H1 (cell line): Measurements from ENCODE around the gene OTUD5. TPM values are rescaled to one million over a fixed set of nuclear protein-coding genes. Genes with fewer than 3 reads are reported as not detected.

Source experiments
- CTCF ChIA-PET: fragments of 300-600 bp; sonication (Branson Sonifier 250); formaldehyde crosslinking; loops from one replicate; lab custom pipeline; 2021; ENCODE audit not compliant: partially characterized antibody; lab: Charles Lee
- POLR2A ChIA-PET: fragments of 300-600 bp; sonication (Branson Sonifier 250); formaldehyde crosslinking; loops from one replicate; lab custom pipeline; 2021; ENCODE audit warnings: inconsistent platforms; ENCODE audit not compliant: partially characterized antibody; lab: Charles Lee
- DNase-seq, 2 experiments: peaks; one replicate each; pipeline versions ENCODE4 v3.0.0 to v3.0.0-alpha.2; 2010 to 2022; ENCODE audit warnings: low spot score in 2 of 2, low read depth in 1 of 2, mixed read lengths in 1 of 2
- FAIRE-seq: peaks from 2 replicates; lab custom pipeline; 2011; peaks lifted over from hg19 to GRCh38; lab: Jason Lieb, UNC
- H2AFZ ChIP-seq: 2 replicates; pipeline ENCODE4 v1.8.1; 2012; ENCODE audit warnings: low read length, inconsistent platforms
- H2AK5ac ChIP-seq: 2 replicates; pipeline ENCODE4 v1.6.1; 2013; ENCODE audit warnings: low read depth, low read length
- H2BK120ac ChIP-seq: replicated peaks from 2 replicates; pipeline ENCODE3; 2013; ENCODE audit warnings: low read depth, low read length, inconsistent platforms
- H2BK12ac ChIP-seq: 2 replicates; pipeline ENCODE4 v1.6.1; 2013; ENCODE audit warnings: low read depth, low read length
- H2BK15ac ChIP-seq: 2 replicates; pipeline ENCODE4 v1.6.1; 2013; ENCODE audit warnings: low read length
- H2BK20ac ChIP-seq: 2 replicates; pipeline ENCODE4 v1.6.1; 2013; ENCODE audit warnings: low read length
- H2BK5ac ChIP-seq: 2 replicates; pipeline ENCODE4 v1.6.1; 2013; ENCODE audit warnings: low read depth, low read length
- H3K14ac ChIP-seq: 2 replicates; pipeline ENCODE4 v1.6.1; 2013; ENCODE audit warnings: inconsistent platforms; ENCODE audit not compliant: insufficient read length
- H3K18ac ChIP-seq: 2 replicates; pipeline ENCODE4 v1.6.1; 2013; ENCODE audit warnings: low read length; ENCODE audit errors: extremely low read depth
- H3K23ac ChIP-seq: 2 replicates; pipeline ENCODE4 v1.6.1; 2013; ENCODE audit warnings: inconsistent platforms; ENCODE audit not compliant: insufficient read length
- H3K23me2 ChIP-seq: 2 replicates; pipeline ENCODE4 v1.6.1; 2013; ENCODE audit warnings: low read depth, low read length
- H3K27ac ChIP-seq: 2 replicates; pipeline ENCODE4 v1.6.1; 2011; ENCODE audit warnings: low read depth, low read length, inconsistent platforms
- H3K27me3 ChIP-seq, 4 experiments: replicated peaks in 1 of 4; 1 replicate in 1 of 4; 2 replicates in 3 of 4; pipeline versions ENCODE4 v1.6.1 to v1.8.1; 2011 to 2013; ENCODE audit warnings: low read length in 3 of 4, mild to moderate bottlenecking in 3 of 4, inconsistent platforms in 2 of 4, mixed read lengths in 2 of 4, moderate library complexity in 1 of 4; ENCODE audit not compliant: control insufficient read depth in 3 of 4, insufficient read depth in 3 of 4; ENCODE audit errors: extremely low read depth in 1 of 4
- H3K36me3 ChIP-seq, 4 experiments: 2 replicates each; pipeline versions ENCODE4 v1.6.1 to v1.8.1; 2011 to 2013; ENCODE audit warnings: mild to moderate bottlenecking in 4 of 4, low read length in 3 of 4, moderate library complexity in 2 of 4, control low read depth in 1 of 4, inconsistent platforms in 1 of 4; ENCODE audit not compliant: insufficient read depth in 4 of 4, control insufficient read depth in 2 of 4
- H3K4ac ChIP-seq: replicated peaks from 2 replicates; pipeline ENCODE3; 2013; ENCODE audit warnings: low read length, low read depth, mixed read lengths, inconsistent platforms; ENCODE audit not compliant: insufficient read length
- H3K4me1 ChIP-seq, 4 experiments: replicated peaks in 1 of 4; 1 replicate in 1 of 4; 2 replicates in 3 of 4; pipeline versions ENCODE4 v1.6.1 to v1.8.1; 2011 to 2013; ENCODE audit warnings: low read length in 3 of 4, inconsistent platforms in 2 of 4, mixed read lengths in 1 of 4; ENCODE audit not compliant: insufficient read depth in 4 of 4, control insufficient read depth in 3 of 4
- H3K4me2 ChIP-seq, 2 experiments: 2 replicates each; pipeline versions ENCODE4 v1.6.1 to v1.8.1; 2011 to 2013; ENCODE audit warnings: low read depth in 2 of 2, low read length in 2 of 2, control low read depth in 1 of 2, inconsistent platforms in 1 of 2, mild to moderate bottlenecking in 1 of 2; ENCODE audit not compliant: insufficient read depth in 1 of 2
- H3K4me3 ChIP-seq, 4 experiments: fragments of 200-600, 300-600 bp in 1 of 4; sonication (generic), shearing (Covaris generic), sonication (Bioruptor Twin) in 1 of 4; 2 replicates each; pipeline versions ENCODE4 v1.5.1 to v1.8.1; 2011 to 2016; ENCODE audit warnings: low read length in 4 of 4, low read depth in 3 of 4, control low read depth in 2 of 4, inconsistent platforms in 2 of 4, mild to moderate bottlenecking in 2 of 4, mixed read lengths in 1 of 4, moderate library complexity in 1 of 4; ENCODE audit not compliant: insufficient read depth in 2 of 4; ENCODE audit errors: extremely low read depth in 1 of 4
- H3K56ac ChIP-seq: replicated peaks from 2 replicates; pipeline ENCODE3; 2013; ENCODE audit warnings: low read depth, mild to moderate bottlenecking, mixed read lengths, low read length, inconsistent platforms; ENCODE audit not compliant: insufficient read length
- H3K79me1 ChIP-seq: 2 replicates; pipeline ENCODE4 v1.6.1; 2013; ENCODE audit warnings: low read depth, low read length, control low read depth
- H3K79me2 ChIP-seq, 2 experiments: 2 replicates each; pipeline versions ENCODE4 v1.6.1 to v1.8.1; 2012 to 2013; ENCODE audit warnings: low read length in 2 of 2, mild to moderate bottlenecking in 2 of 2, inconsistent platforms in 1 of 2; ENCODE audit not compliant: insufficient read depth in 2 of 2, control insufficient read depth in 1 of 2
- H3K9ac ChIP-seq, 4 experiments: replicated peaks in 1 of 4; 1 replicate in 1 of 4; 2 replicates in 3 of 4; pipeline versions ENCODE4 v1.6.1 to v1.8.1; 2011 to 2013; ENCODE audit warnings: low read depth in 3 of 4, low read length in 3 of 4, control low read depth in 2 of 4, mild to moderate bottlenecking in 2 of 4, moderate library complexity in 2 of 4, inconsistent platforms in 1 of 4; ENCODE audit errors: extremely low read depth in 1 of 4
- H3K9me3 ChIP-seq, 2 experiments: 2 replicates each; pipeline versions ENCODE4 v1.6.1 to v1.8.1; 2012 to 2013; ENCODE audit warnings: mild to moderate bottlenecking in 2 of 2, moderate library complexity in 2 of 2, control low read depth in 1 of 2, inconsistent platforms in 1 of 2, low read depth in 1 of 2, low read length in 1 of 2, mixed read lengths in 1 of 2; ENCODE audit not compliant: insufficient read depth in 2 of 2
- H4K20me1 ChIP-seq, 2 experiments: replicated peaks in 1 of 2; 2 replicates each; pipeline versions ENCODE3 to v1.8.1; 2011 to 2013; ENCODE audit warnings: inconsistent platforms in 2 of 2, low read length in 2 of 2, mild to moderate bottlenecking in 1 of 2; ENCODE audit not compliant: insufficient read depth in 2 of 2, control insufficient read depth in 1 of 2
- H4K5ac ChIP-seq: 2 replicates; pipeline ENCODE4 v1.6.1; 2013; ENCODE audit warnings: low read length, low read depth, mixed read lengths, inconsistent platforms; ENCODE audit not compliant: insufficient read length
- H4K8ac ChIP-seq: 2 replicates; pipeline ENCODE4 v1.8.0; 2013; ENCODE audit warnings: mild to moderate bottlenecking, moderate library complexity, low read length, inconsistent platforms; ENCODE audit not compliant: insufficient read depth; ENCODE audit errors: extremely low read depth
- H4K91ac ChIP-seq: replicated peaks from 2 replicates; pipeline ENCODE3; 2013; ENCODE audit warnings: low read length, mixed read lengths, inconsistent platforms; ENCODE audit not compliant: insufficient read length
- BCL11A ChIP-seq, 2 experiments: IDR thresholded peaks; one replicate each; pipeline ENCODE4 v1.6.1; 2011; ENCODE audit warnings: low read depth in 2 of 2, low read length in 2 of 2, mild to moderate bottlenecking in 2 of 2
- RFX5 ChIP-seq: IDR thresholded peaks from 2 replicates; pipeline ENCODE4 v1.6.1; 2011; ENCODE audit warnings: low read depth, low read length, improper control_type of control experiment, borderline replicate concordance
- SIX5 ChIP-seq: IDR thresholded peaks from 2 replicates; pipeline ENCODE4 v1.6.1; 2011; ENCODE audit warnings: mild to moderate bottlenecking, low read depth, low read length
- SUZ12 ChIP-seq: fragments of 200-600 bp; sonication (generic); IDR thresholded peaks from 2 replicates; pipeline ENCODE4 v1.6.1; 2012; ENCODE audit warnings: mild to moderate bottlenecking, inconsistent platforms, low read length, moderate library complexity, mixed read lengths
- WGBS, 2 experiments: shearing (Covaris generic) in 1 of 2; methylation state at CpG; one replicate each; pipeline versions ENCODE4 v1.1.6 to v1.1.7; 2013 to 2015; ENCODE audit warnings: low lambda C conversion rate in 2 of 2, mixed read lengths in 2 of 2, inconsistent platforms in 1 of 2, low coverage in 1 of 2, missing lambda C conversion rate in 1 of 2; ENCODE audit not compliant: insufficient replicate concordance in 2 of 2, insufficient coverage in 1 of 2, insufficient read length in 1 of 2; ENCODE audit errors: extremely low coverage in 1 of 2, missing lambda C conversion rate in 1 of 2; 5-methylcytosine and 5-hydroxymethylcytosine counted together
- polyA plus RNA-seq, 7 experiments: library from polyadenylated mRNA; depleted of rRNA in 3 of 7; stranded (reverse) in 5 of 7; unstranded in 2 of 7; fragments of >200 nt in 5 of 7; fragments of 200-250 nt in 2 of 7; gene quantifications; 1 replicate in 5 of 7; 2 replicates in 1 of 7; 4 replicates in 1 of 7; pipeline versions ENCODE4 v1.2.1 to v1.2.3, GENCODE V29; 2011 to 2013; ENCODE audit warnings: missing spikeins in 2 of 7, mixed read lengths in 2 of 7
- total RNA-seq: library from RNA; stranded (reverse); fragmentation: NEBNext Ultra II Directional; extraction: Animal tissue kit (Norgen Biotek cat#: 25700); gene quantifications from 2 replicates; pipeline ENCODE4 v1.2.1, GENCODE V29; 2021

Gene OTUD5
- total and polyA plus RNA-seq, 2 of the 8 experiments (the other 6 are each of a cell fraction or from before 2014, with no cell fraction given) = 46.3 to 53.5 TPM

GRCh38 chrX:48899078-48899410 lies 58.4 kb downstream of the OTUD5 start:
- H4K8ac ChIP-seq = no peak overlapping the region
- no peak overlapping the region for H3K18ac ChIP-seq
- H2BK120ac ChIP-seq = no peak overlapping the region
- peaks cover 7 to 8% of the 10 kb centered on the region in 2 experiments for H4K20me1 ChIP-seq
- no peak overlapping the region for H3K4me3 ChIP-seq
- no peak overlapping the region for H3K14ac ChIP-seq
- POLR2A ChIA-PET = interaction anchor here (1.0 to 4.7 kb wide), 5 partner anchors 10 to 37 kb away, joined by 3 to 49 read pairs (median 9); partner anchors contain the start of gene SLC35A2
- no peak overlapping the region for H2BK15ac ChIP-seq
- peaks cover 6 to 22% (median 16%) of the 10 kb centered on the region in 4 experiments; a peak in 6 of 8 replicates for H3K36me3 ChIP-seq
- H3K23me2 ChIP-seq = peaks cover 5% of the 10 kb centered on the region
- TF ChIP-seq SUZ12 (no peak), SIX5 (no peak), RFX5 (no peak), BCL11A (IDR thresholded peaks at IDR 0.05; ENCODE audit: low read depth in 2 of 2, low read length in 2 of 2) (no peak)
- no peak overlapping the region for H4K5ac ChIP-seq
- H3K9ac ChIP-seq = no peak overlapping the region
- no peak for DNase-seq
- H2BK12ac ChIP-seq = no peak overlapping the region
- CTCF ChIA-PET = interaction anchor here (0.7 to 1.4 kb wide), 2 partner anchors 57 to 93 kb away, joined by 3 read pairs; no protein-coding TSS in a partner anchor
- H2BK5ac ChIP-seq = no peak overlapping the region
- peaks cover 0 to 24% of the 10 kb centered on the region in 2 experiments; a peak in 2 of 4 replicates for H3K79me2 ChIP-seq
- H3K27me3 ChIP-seq = no peaks in the 10 kb centered on the region
- no peak overlapping the region for H3K27ac ChIP-seq
- H3K9me3 ChIP-seq = no peaks in the 10 kb centered on the region
- no peak overlapping the region for H2AK5ac ChIP-seq
- no peak overlapping the region for H3K4ac ChIP-seq
- no peak overlapping the region for H2AFZ ChIP-seq
- no peaks in the 10 kb centered on the region; the same call in 1 of the 2 replicates for H3K79me1 ChIP-seq
- peak overlapping the region in 1 of 2 experiments; percentile 94; a peak in 1 of 4 replicates for H3K4me2 ChIP-seq
- 98% methylated on average over 8 of the region's 8 CpGs; no CpG with 5 or more reads in 1 of the 2 experiments for WGBS, 2 experiments
- no peak overlapping the region for H4K91ac ChIP-seq
- no peak for FAIRE-seq
- no peak overlapping the region for H3K56ac ChIP-seq
- H3K4me1 ChIP-seq = peaks cover 0 to 3% (median 2%) of the 10 kb centered on the region in 4 experiments; a peak in 3 of 7 replicates
- no peak overlapping the region for H3K23ac ChIP-seq
- no peak overlapping the region for H2BK20ac ChIP-seq
